Measurements from ENCODE around the gene B9D1.
A peak's percentile ranks its signal among the peaks of the same experiment; 100 is the strongest.

The B9D1 gene

GRCh38 chr17:19329136-19329535 is 33.4 kb downstream of the B9D1 start:
- TF ChIP-seq CTCF (IDR thresholded peaks at IDR 0.05; ENCODE audit: unreplicated experiment in 3 of 3): no peak
- no peak overlapping the region for H3K4me3 Mint-ChIP-seq

GRCh38 chr17:19328441-19329061 is 34.0 kb downstream of the B9D1 start:
- TF ChIP-seq CTCF (IDR thresholded peaks at IDR 0.05; ENCODE audit: unreplicated experiment in 3 of 3): no peak
- Mint-ChIP-seq H3K27me3 (ENCODE audit: low read depth) (no peaks in the 10 kb centered on the region), H3K36me3 (ENCODE audit: low read depth) (peaks cover 70% of the 10 kb centered on the region), H3K9me3 (peaks cover 3% of the 10 kb centered on the region), H3K4me1 (peaks cover 6% of the 10 kb centered on the region), H3K4me3 (no peak overlapping the region), H3K27ac (peak overlapping the region in 1 of 3 experiments; percentile 13)

More at GRCh38 chr17:19329136-19329535, 33.4 kb downstream of the B9D1 start:
- peaks cover 3% of the 10 kb centered on the region for H3K9me3 Mint-ChIP-seq
- H3K27me3 Mint-ChIP-seq (ENCODE audit: low read depth): no peaks in the 10 kb centered on the region
- no peak overlapping the region for H3K27ac Mint-ChIP-seq
- peaks cover 65% of the 10 kb centered on the region for H3K36me3 Mint-ChIP-seq (ENCODE audit: low read depth)
- H3K4me1 Mint-ChIP-seq: peaks cover 6% of the 10 kb centered on the region

GRCh38 chr17:19327031-19327783 is 35.3 kb downstream of the B9D1 start:
- peak overlapping the region; percentile 13 to 85 (median 47) for H3K27ac Mint-ChIP-seq
- TF ChIP-seq CTCF (IDR thresholded peaks at IDR 0.05; ENCODE audit: unreplicated experiment in 3 of 3): no peak
- no peak overlapping the region for H3K4me3 Mint-ChIP-seq
- peaks cover 3% of the 10 kb centered on the region for H3K9me3 Mint-ChIP-seq
- no peaks in the 10 kb centered on the region for H3K4me1 Mint-ChIP-seq
- H3K36me3 Mint-ChIP-seq (ENCODE audit: low read depth): peaks cover 76% of the 10 kb centered on the region
- no peaks in the 10 kb centered on the region for H3K27me3 Mint-ChIP-seq (ENCODE audit: low read depth)

GRCh38 chr17:19325542-19325941 is 37.0 kb downstream of the B9D1 start:
- Mint-ChIP-seq H3K27me3 (ENCODE audit: low read depth) (no peaks in the 10 kb centered on the region), H3K4me1 (no peaks in the 10 kb centered on the region), H3K36me3 (ENCODE audit: low read depth) (peaks cover 74% of the 10 kb centered on the region), H3K27ac (no peak overlapping the region), H3K9me3 (peaks cover 3% of the 10 kb centered on the region), H3K4me3 (no peak overlapping the region)
- TF ChIP-seq CTCF (IDR thresholded peaks at IDR 0.05; ENCODE audit: unreplicated experiment in 3 of 3): no peak

GRCh38 chr17:19322861-19323260 is 39.7 kb downstream of the B9D1 start:
- H3K9me3 Mint-ChIP-seq: peaks cover 3% of the 10 kb centered on the region
- TF ChIP-seq CTCF (IDR thresholded peaks at IDR 0.05; ENCODE audit: unreplicated experiment in 3 of 3): no peak
- H3K4me3 Mint-ChIP-seq: no peak overlapping the region
- H3K27me3 Mint-ChIP-seq (ENCODE audit: low read depth): no peaks in the 10 kb centered on the region
- no peak overlapping the region for H3K27ac Mint-ChIP-seq
- peaks cover 65% of the 10 kb centered on the region for H3K36me3 Mint-ChIP-seq (ENCODE audit: low read depth)
- peaks cover 2% of the 10 kb centered on the region for H3K4me1 Mint-ChIP-seq

Measured in nephron (organoid).